HepG2 (cell line): ENCODE data around the gene RIPK1. TPM values are rescaled to one million over a fixed set of nuclear protein-coding genes. Genes with fewer than 3 reads are reported as not detected.

Source experiments
- ADNP ChIP-seq: sonication (generic); formaldehyde crosslinking; IDR thresholded peaks from 2 replicates; pipeline ENCODE4 v1.4.0; 2020; ENCODE audit warnings: missing genetic modification reagents
- CREM ChIP-seq, 2 experiments: sonication (generic) in 1 of 2; formaldehyde crosslinking in 1 of 2; IDR thresholded peaks; 2 replicates each; pipeline versions ENCODE4 v1.4.0 to v1.6.1; 2016 to 2020; ENCODE audit warnings: antibody characterized with exemption in 1 of 2, mild to moderate bottlenecking in 1 of 2, missing genetic modification reagents in 1 of 2
- DBP ChIP-seq: sonication (generic); formaldehyde crosslinking; IDR thresholded peaks from 2 replicates; pipeline ENCODE4 v1.4.0; 2020; ENCODE audit warnings: missing genetic modification reagents; ENCODE audit errors: not compliant biosample characterization
- GZF1 ChIP-seq: sonication (generic); formaldehyde crosslinking; IDR thresholded peaks from 2 replicates; pipeline ENCODE4 v1.5.1; 2020; ENCODE audit warnings: mild to moderate bottlenecking, missing genetic modification reagents
- MEF2D ChIP-seq: sonication (generic); formaldehyde crosslinking; IDR thresholded peaks from 2 replicates; pipeline ENCODE4 v1.5.1; 2020; ENCODE audit warnings: mild to moderate bottlenecking, missing genetic modification reagents
- MTF2 ChIP-seq: sonication (generic); formaldehyde crosslinking; IDR thresholded peaks from 2 replicates; pipeline ENCODE4 v1.5.0; 2020; ENCODE audit warnings: missing genetic modification reagents, borderline replicate concordance
- NFAT5 ChIP-seq: sonication (generic); formaldehyde crosslinking; IDR thresholded peaks from 2 replicates; pipeline ENCODE4 v1.4.0; 2020; ENCODE audit warnings: missing genetic modification reagents
- PTBP1 ChIP-seq: fragments of 200-400 bp; formaldehyde crosslinking; IDR thresholded peaks from 2 replicates; pipeline ENCODE4 v1.6.1; 2018; ENCODE audit warnings: low read length, low read depth; ENCODE audit not compliant: poor library complexity, severe bottlenecking
- RBM22 ChIP-seq: fragments of 200-400 bp; formaldehyde crosslinking; optimal IDR thresholded peaks from 2 replicates; pipeline ENCODE3; 2017; ENCODE audit warnings: mild to moderate bottlenecking, low read length, moderate library complexity
- REPIN1 ChIP-seq: sonication (generic); formaldehyde crosslinking; IDR thresholded peaks from 2 replicates; pipeline ENCODE4 v1.8.0; 2022; ENCODE audit warnings: missing genetic modification reagents, low read depth, mild to moderate bottlenecking, borderline replicate concordance
- ZHX1 ChIP-seq: sonication (generic); formaldehyde crosslinking; IDR thresholded peaks from 2 replicates; pipeline ENCODE4 v1.8.1; 2022; ENCODE audit warnings: low read depth, mild to moderate bottlenecking, missing genetic modification reagents
- ZNF430 ChIP-seq: sonication (generic); formaldehyde crosslinking; IDR thresholded peaks from 2 replicates; pipeline ENCODE4 v1.9.0; 2021; ENCODE audit warnings: mild to moderate bottlenecking, missing genetic modification reagents
- ZNF558 ChIP-seq: sonication (generic); formaldehyde crosslinking; IDR thresholded peaks from 2 replicates; pipeline ENCODE4 v1.9.0; 2022; ENCODE audit warnings: mild to moderate bottlenecking, missing genetic modification reagents, borderline replicate concordance
- ZNF776 ChIP-seq: sonication (generic); formaldehyde crosslinking; IDR thresholded peaks from 2 replicates; pipeline ENCODE4 v1.4.0; 2020; ENCODE audit warnings: mild to moderate bottlenecking, missing genetic modification reagents
- ZUFSP ChIP-seq: sonication (generic); formaldehyde crosslinking; IDR thresholded peaks from 2 replicates; pipeline ENCODE4 v1.9.0; 2021; ENCODE audit warnings: missing genetic modification reagents, mild to moderate bottlenecking, borderline replicate concordance
- polyA plus RNA-seq, 8 experiments: library from polyadenylated mRNA; depleted of rRNA in 3 of 8; stranded (reverse) in 7 of 8; unstranded in 1 of 8; fragments of >200 nt; fragmentation: Illumina TruSeq in 4 of 8; extraction: Trizol in 4 of 8; gene quantifications; 2 replicates each; pipeline versions ENCODE4 v1.2.1 to v1.2.3, GENCODE V29; 2011 to 2016; ENCODE audit warnings: low read depth in 4 of 8, missing spikeins in 1 of 8, mixed read lengths in 1 of 8; ENCODE audit not compliant: insufficient read depth in 1 of 8
- total RNA-seq, 5 experiments: library from RNA; depleted of rRNA; stranded (reverse); fragments of >200 nt; fragmentation: Illumina TruSeq; extraction: Trizol; gene quantifications; 2 replicates each; pipeline ENCODE4 v1.2.3, GENCODE V29; 2016; ENCODE audit warnings: low read depth in 1 of 5

The RIPK1 gene
- total and polyA plus RNA-seq, 2 of the 13 experiments (the other 11 are each of a cell fraction or from before 2014, with no cell fraction given): 9.0 to 10.3 TPM

- TF ChIP-seq RBM22: no peak
- TF ChIP-seq ZNF776 (CRISPR knock-in tag): peak; percentile 92; the same call in 1 of the 2 replicates
- 0 out of 2 replicates have a peak, but pooled peaks have one; percentile 43 for TF ChIP-seq ADNP (CRISPR knock-in tag)
- peak; percentile 87 for TF ChIP-seq ZNF430 (CRISPR knock-in tag)
- no peak for TF ChIP-seq GZF1 (CRISPR knock-in tag)
- peak; percentile 92 for TF ChIP-seq ZHX1 (CRISPR knock-in tag)
- TF ChIP-seq ZUFSP (CRISPR knock-in tag): no peak
- peak; percentile 29; the same call in 1 of the 2 replicates for TF ChIP-seq ZNF558 (CRISPR knock-in tag)
- no peak for TF ChIP-seq CREM (IDR thresholded peaks at IDR 0.05)
- TF ChIP-seq CREM (CRISPR knock-in tag; IDR thresholded peaks at IDR 0.05): peak; percentile 50; the same call in 1 of the 2 replicates
- TF ChIP-seq DBP (CRISPR knock-in tag): no peak
- TF ChIP-seq NFAT5: peak; percentile 83; the same call in 1 of the 2 replicates
- TF ChIP-seq MTF2 (CRISPR knock-in tag): peak; percentile 61; the same call in 1 of the 2 replicates
- no peak for TF ChIP-seq MEF2D
- TF ChIP-seq REPIN1 (CRISPR knock-in tag): no peak
- TF ChIP-seq PTBP1: no peak
Measured at GRCh38 chr6:3157131-3157933, 89.0 kb downstream of the RIPK1 start, which contains the start of gene TUBB2A (continued).
